ENCODE measurements around the gene BANK1. TPM values are rescaled to one million over a fixed set of nuclear protein-coding genes. Genes with fewer than 3 reads are reported as not detected.

The BANK1 gene
- total and polyA plus RNA-seq, 10 of the 15 experiments (the other 5 are each of a cell fraction or from before 2014, with no cell fraction given), result 0.13 to 2.1 (median 0.42) TPM

- no peaks in the 10 kb centered on the region for H3K4me1 ChIP-seq (ENCODE audit: control insufficient read depth, insufficient read depth, low read length)
- TF ChIP-seq RUNX3 (IDR thresholded peaks at IDR 0.05; ENCODE audit: low read length) (peak; percentile 27; the same call in 1 of the 2 replicates), PKNOX1 (IDR thresholded peaks at IDR 0.05) (no peak)
- ChIA-PET CTCF (no interaction called here), SMC1A (ENCODE audit: uncharacterized antibody, unreplicated experiment) (no interaction called here), POLR2A (no interaction called here), RAD21 (ENCODE audit: unreplicated experiment) (no interaction called here)
- no TSS peak for BruUV-seq (replicated peaks)
- no peaks in the 10 kb centered on the region for H3K27me3 ChIP-seq (replicated peaks in 1 of 2; ENCODE audit: control insufficient read depth in 2 of 2, insufficient read depth in 2 of 2, low read length in 1 of 2)
- no peaks in the 10 kb centered on the region for H3K36me3 ChIP-seq (ENCODE audit: control insufficient read depth in 2 of 2, insufficient read depth in 2 of 2, low read length in 1 of 2)
- H3K79me2 ChIP-seq (ENCODE audit: control insufficient read depth, insufficient read depth, low read length), result no peaks in the 10 kb centered on the region
- 9% methylated on average over 1 of the region's 1 CpG for WGBS (ENCODE audit: insufficient coverage, insufficient replicate concordance, low lambda C conversion rate, missing lambda C conversion rate)
- FAIRE-seq, result no peak
- no peak for ATAC-seq
- H3K4me3 ChIP-seq, result no peak overlapping the region
- no peaks in the 10 kb centered on the region for H4K20me1 ChIP-seq (ENCODE audit: control insufficient read depth, insufficient read depth)
- in situ Hi-C loops (cut with MboI) (no loop called here), intact Hi-C loops (cut with micrococcal nuclease; ENCODE audit: unreplicated experiment) (no loop called here)
- H2AFZ ChIP-seq (ENCODE audit: control insufficient read depth, low read depth, low read length), result no peak overlapping the region
- no peaks in the 10 kb centered on the region for H3K9me3 ChIP-seq (replicated peaks; ENCODE audit: control insufficient read depth, insufficient read depth, low read length)
- no peak overlapping the region for H3K4me2 ChIP-seq (ENCODE audit: control insufficient read depth, insufficient read depth)
- H3K27ac ChIP-seq (ENCODE audit: control insufficient read depth, insufficient read depth), result no peak overlapping the region
- no peak overlapping the region for H3K9ac ChIP-seq (ENCODE audit: control insufficient read depth, insufficient read depth, low read length)
- DNase-seq (ENCODE audit: low read depth, low spot score), result no peak
These were observed 191.2 kb downstream of the BANK1 start for GRCh38 chr4:101981756-101982155.

GRCh38 chr4:101983835-101984234 lies 193.3 kb downstream of the BANK1 start:
- H3K9me3 ChIP-seq (replicated peaks; ENCODE audit: control insufficient read depth, insufficient read depth, low read length), result no peaks in the 10 kb centered on the region
- no peak for FAIRE-seq
- H3K27me3 ChIP-seq (replicated peaks in 1 of 2; ENCODE audit: control insufficient read depth in 2 of 2, insufficient read depth in 2 of 2, low read length in 1 of 2), result no peaks in the 10 kb centered on the region
- CTCF ChIA-PET, result interaction anchor here (0.7 kb wide), 1 partner anchor 1194 kb away, joined by 3 read pairs; no protein-coding TSS in a partner anchor
- H3K27ac ChIP-seq (ENCODE audit: control insufficient read depth, insufficient read depth), result no peak overlapping the region
- H3K4me3 ChIP-seq, result no peak overlapping the region
- no peak overlapping the region for H3K9ac ChIP-seq (ENCODE audit: control insufficient read depth, insufficient read depth, low read length)
- no peaks in the 10 kb centered on the region for H4K20me1 ChIP-seq (ENCODE audit: control insufficient read depth, insufficient read depth)
- POLR2A ChIA-PET, result no interaction called here
- H3K36me3 ChIP-seq (ENCODE audit: control insufficient read depth in 2 of 2, insufficient read depth in 2 of 2, low read length in 1 of 2), result no peaks in the 10 kb centered on the region
- no peaks in the 10 kb centered on the region for H3K79me2 ChIP-seq (ENCODE audit: control insufficient read depth, insufficient read depth, low read length)
- DNase-seq (ENCODE audit: low read depth, low spot score), result no peak
- intact Hi-C loops (cut with micrococcal nuclease; ENCODE audit: unreplicated experiment) (no loop called here), in situ Hi-C loops (cut with MboI) (no loop called here)
- RAD21 ChIA-PET (ENCODE audit: unreplicated experiment), result no interaction called here
- SMC1A ChIA-PET (ENCODE audit: uncharacterized antibody, unreplicated experiment), result interaction anchor here (1.1 to 1.2 kb wide), 2 partner anchors 9 to 10 kb away, joined by 3 to 4 read pairs; no protein-coding TSS in a partner anchor
- 0% methylated on average over 1 of the region's 1 CpG for WGBS (ENCODE audit: insufficient coverage, insufficient replicate concordance, low lambda C conversion rate, missing lambda C conversion rate)
- no TSS peak for BruUV-seq (replicated peaks)
- no peak overlapping the region for H2AFZ ChIP-seq (ENCODE audit: control insufficient read depth, low read depth, low read length)
- no peak for ATAC-seq
- no peak overlapping the region for H3K4me2 ChIP-seq (ENCODE audit: control insufficient read depth, insufficient read depth)
- H3K4me1 ChIP-seq (ENCODE audit: control insufficient read depth, insufficient read depth, low read length), result no peaks in the 10 kb centered on the region
- TF ChIP-seq ZZZ3 (IDR thresholded peaks at IDR 0.05; ENCODE audit: control insufficient read depth, insufficient read length, low read depth), result no peak
- no peak for TF ChIP-seq CHD2 (IDR thresholded peaks at IDR 0.05; ENCODE audit: borderline replicate concordance, low read depth, low read length)
- TF ChIP-seq RB1 (IDR thresholded peaks at IDR 0.05; ENCODE audit: borderline replicate concordance), result no peak
- no peak for TF ChIP-seq TBL1XR1 (IDR thresholded peaks at IDR 0.05; ENCODE audit: low read depth, low read length)
- TF ChIP-seq BMI1 (IDR thresholded peaks at IDR 0.05; ENCODE audit: borderline replicate concordance), result no peak
- no peak for TF ChIP-seq ZBTB33 (IDR thresholded peaks at IDR 0.05)
- TF ChIP-seq MEF2B (IDR thresholded peaks at IDR 0.05; ENCODE audit: partially characterized antibody, poor library complexity, severe bottlenecking), result no peak
- TF ChIP-seq ZNF207 (IDR thresholded peaks at IDR 0.05; ENCODE audit: borderline replicate concordance), result no peak
- TF ChIP-seq BACH1 (IDR thresholded peaks at IDR 0.05; ENCODE audit: borderline replicate concordance), result no peak
- TF ChIP-seq FOS (IDR thresholded peaks at IDR 0.05; ENCODE audit: borderline replicate concordance, extremely low read depth, insufficient read length), result no peak
- no peak for TF ChIP-seq LARP7 (IDR thresholded peaks at IDR 0.05)
- TF ChIP-seq ZNF384 (IDR thresholded peaks at IDR 0.05; ENCODE audit: borderline replicate concordance, low read depth, low read length), result no peak
- no peak for TF ChIP-seq NBN (IDR thresholded peaks at IDR 0.05)
- TF ChIP-seq POLR2A (IDR thresholded peaks at IDR 0.05; ENCODE audit: low read depth, low read length), result no peak
- no peak for TF ChIP-seq MEF2A (IDR thresholded peaks at IDR 0.05; ENCODE audit: insufficient read depth, low read depth, low read length)
- TF ChIP-seq CEBPB (IDR thresholded peaks at IDR 0.05; ENCODE audit: borderline replicate concordance in 1 of 2, low read depth in 2 of 2, low read length in 2 of 2), result no peak

Data from GM12878 (cell line).